ENCODE data around the gene WASL. TPM values are rescaled to one million over a fixed set of nuclear protein-coding genes. Genes with fewer than 3 reads are reported as not detected.

Gene WASL
- total RNA-seq, 2 experiments from 2014 or later: 5.8 to 5.9 TPM

DNA sequence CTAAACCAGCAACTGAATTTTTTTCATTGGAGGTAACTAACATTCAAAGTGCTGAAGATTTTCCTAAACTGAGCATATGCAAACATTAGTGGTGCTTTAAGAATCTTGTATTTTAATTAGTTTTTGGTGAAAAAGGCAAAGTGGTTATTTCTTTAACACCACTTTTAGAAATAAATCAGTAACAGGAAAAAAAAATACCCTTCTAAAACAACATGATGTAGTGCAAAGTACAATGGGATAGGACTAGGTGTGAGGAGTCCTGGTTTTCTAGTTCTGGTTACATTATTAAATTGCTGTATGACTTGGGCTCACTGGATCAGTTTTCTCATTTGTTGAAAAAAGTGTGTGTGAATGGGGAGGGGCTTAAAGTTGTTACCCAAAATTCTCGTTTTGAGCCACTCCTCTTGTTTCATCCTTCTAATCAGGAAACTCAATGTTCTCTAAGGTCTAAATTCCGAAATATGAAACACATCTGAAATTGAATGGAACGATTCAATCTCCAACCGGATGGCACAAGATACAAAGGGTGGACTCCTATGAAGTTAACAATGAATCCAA is 1.8 kb downstream of the WASL start:
- Mint-ChIP-seq H3K36me3 (ENCODE audit: low read depth) (peaks cover 10% of the 10 kb centered on the region), H3K27ac (peak overlapping the region; percentile 89), H3K27me3 (no peaks in the 10 kb centered on the region), H3K9me3 (no peaks in the 10 kb centered on the region), H3K4me1 (ENCODE audit: low read depth) (peaks cover 65% of the 10 kb centered on the region), H3K4me3 (peak overlapping the region; percentile 83)
- TF ChIP-seq, protein P1, sequence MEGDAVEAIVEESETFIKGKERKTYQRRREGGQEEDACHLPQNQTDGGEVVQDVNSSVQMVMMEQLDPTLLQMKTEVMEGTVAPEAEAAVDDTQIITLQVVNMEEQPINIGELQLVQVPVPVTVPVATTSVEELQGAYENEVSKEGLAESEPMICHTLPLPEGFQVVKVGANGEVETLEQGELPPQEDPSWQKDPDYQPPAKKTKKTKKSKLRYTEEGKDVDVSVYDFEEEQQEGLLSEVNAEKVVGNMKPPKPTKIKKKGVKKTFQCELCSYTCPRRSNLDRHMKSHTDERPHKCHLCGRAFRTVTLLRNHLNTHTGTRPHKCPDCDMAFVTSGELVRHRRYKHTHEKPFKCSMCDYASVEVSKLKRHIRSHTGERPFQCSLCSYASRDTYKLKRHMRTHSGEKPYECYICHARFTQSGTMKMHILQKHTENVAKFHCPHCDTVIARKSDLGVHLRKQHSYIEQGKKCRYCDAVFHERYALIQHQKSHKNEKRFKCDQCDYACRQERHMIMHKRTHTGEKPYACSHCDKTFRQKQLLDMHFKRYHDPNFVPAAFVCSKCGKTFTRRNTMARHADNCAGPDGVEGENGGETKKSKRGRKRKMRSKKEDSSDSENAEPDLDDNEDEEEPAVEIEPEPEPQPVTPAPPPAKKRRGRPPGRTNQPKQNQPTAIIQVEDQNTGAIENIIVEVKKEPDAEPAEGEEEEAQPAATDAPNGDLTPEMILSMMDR (IDR thresholded peaks at IDR 0.05): no peak
- intact Hi-C loops (cut with micrococcal nuclease): loop anchor here (5.0 kb wide), 1 partner anchor 35 kb away; no protein-coding TSS in a partner anchor
- ChIA-PET POLR2A (no interaction called here), CTCF (interaction anchor here (1.3 kb wide), 1 partner anchor 23 kb away, joined by 4 read pairs; no protein-coding TSS in a partner anchor)
- no peak for DNase-seq
- no peak for ATAC-seq

DNA sequence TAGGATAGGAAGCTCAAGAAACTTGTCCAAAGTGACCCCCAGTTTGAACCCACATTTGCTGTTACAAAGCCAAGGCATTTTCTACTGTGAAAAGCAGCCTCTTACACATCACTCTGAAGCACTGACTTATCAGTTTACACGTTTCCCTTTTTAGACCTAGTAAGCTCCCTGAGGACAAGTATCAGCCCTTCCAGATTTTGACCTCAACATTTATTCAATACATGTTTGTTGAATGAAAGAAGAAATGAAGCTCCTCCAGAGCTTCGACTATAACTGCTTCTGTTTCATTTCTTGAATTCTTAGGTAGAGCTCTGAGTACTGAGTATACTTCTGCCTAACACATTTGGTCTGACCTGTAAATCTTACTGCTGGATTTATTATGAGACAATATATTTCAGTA is 2.7 kb downstream of the WASL start:
- Mint-ChIP-seq H3K4me3 (peak overlapping the region; percentile 83), H3K27me3 (no peaks in the 10 kb centered on the region), H3K4me1 (ENCODE audit: low read depth) (peaks cover 60% of the 10 kb centered on the region), H3K36me3 (ENCODE audit: low read depth) (peaks cover 10% of the 10 kb centered on the region), H3K9me3 (no peaks in the 10 kb centered on the region), H3K27ac (no peak overlapping the region)
- intact Hi-C loops (cut with micrococcal nuclease): loop anchor here (5.0 kb wide), 1 partner anchor 34 kb away; no protein-coding TSS in a partner anchor
- ATAC-seq: no peak
- ChIA-PET CTCF (interaction anchor here (1.0 to 1.4 kb wide), 5 partner anchors 16 to 64 kb away, joined by 3 to 9 read pairs (median 4); no protein-coding TSS in a partner anchor), POLR2A (interaction anchor here (1.2 kb wide), 1 partner anchor 9 kb away, joined by 4 read pairs; no protein-coding TSS in a partner anchor)
- no peak for DNase-seq
- TF ChIP-seq, protein P1 (IDR thresholded peaks at IDR 0.05): no peak

DNA sequence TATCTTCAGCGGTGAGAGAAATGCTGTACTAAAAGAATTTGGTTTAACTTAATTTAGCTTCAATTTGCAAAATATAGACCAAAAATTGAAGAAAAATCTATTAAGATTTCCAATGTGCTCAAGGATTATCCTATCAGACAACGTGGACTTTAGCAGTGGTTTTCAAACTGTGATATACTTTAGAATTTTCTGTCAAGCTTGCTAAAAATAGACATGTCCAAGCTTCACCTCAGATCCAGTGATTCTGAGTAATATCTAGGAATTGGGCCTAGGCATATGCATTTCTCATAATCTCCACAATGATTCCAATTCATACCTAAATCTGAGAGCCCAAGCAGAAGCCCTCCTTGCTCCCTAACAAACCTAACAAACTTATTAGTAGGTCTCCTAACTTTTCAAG is 3.4 kb downstream of the WASL start:
- intact Hi-C loops (cut with micrococcal nuclease): loop anchor here (5.0 kb wide), 1 partner anchor 33 kb away; no protein-coding TSS in a partner anchor
- no peaks in the 10 kb centered on the region for H3K27me3 Mint-ChIP-seq
- TF ChIP-seq, protein P1 (IDR thresholded peaks at IDR 0.05): no peak
- ATAC-seq (no peak), DNase-seq (no peak)
- H3K4me3 Mint-ChIP-seq: peak overlapping the region; percentile 5
- CTCF ChIA-PET: interaction anchor here (1.0 to 1.4 kb wide), 5 partner anchors 16 to 63 kb away, joined by 3 to 9 read pairs (median 4); no protein-coding TSS in a partner anchor
- H3K4me1 Mint-ChIP-seq (ENCODE audit: low read depth): peaks cover 62% of the 10 kb centered on the region
- POLR2A ChIA-PET: interaction anchor here (0.5 to 1.2 kb wide), 2 partner anchors 8 to 193 kb away, joined by 3 to 4 read pairs; no protein-coding TSS in a partner anchor
- peaks cover 13% of the 10 kb centered on the region for H3K36me3 Mint-ChIP-seq (ENCODE audit: low read depth)
- no peaks in the 10 kb centered on the region for H3K9me3 Mint-ChIP-seq
- H3K27ac Mint-ChIP-seq: no peak overlapping the region

DNA sequence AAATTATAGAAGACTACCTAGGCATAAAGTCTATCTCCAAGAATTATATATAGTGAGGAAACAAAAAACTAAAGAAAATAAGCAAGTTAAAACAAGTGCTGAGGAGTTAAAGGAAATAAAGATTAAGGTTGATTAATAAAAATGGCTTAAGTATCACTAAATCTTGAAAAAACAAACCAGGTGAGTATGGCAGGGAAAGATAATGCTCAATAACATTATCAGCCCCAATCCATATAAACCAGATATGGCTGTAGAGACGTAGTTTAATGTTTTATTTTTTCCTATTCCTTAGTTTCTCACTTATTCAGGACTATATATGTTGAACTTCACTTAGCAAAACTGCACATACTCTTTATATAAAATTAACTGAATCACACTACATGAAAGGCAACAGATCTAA is 4.4 kb downstream of the WASL start:
- Mint-ChIP-seq H3K27me3 (no peaks in the 10 kb centered on the region), H3K9me3 (no peaks in the 10 kb centered on the region), H3K4me3 (no peak overlapping the region), H3K27ac (no peak overlapping the region), H3K36me3 (ENCODE audit: low read depth) (peaks cover 13% of the 10 kb centered on the region), H3K4me1 (ENCODE audit: low read depth) (peaks cover 59% of the 10 kb centered on the region)
- no peak for DNase-seq
- CTCF ChIA-PET: no interaction called here
- TF ChIP-seq, protein P1 (IDR thresholded peaks at IDR 0.05): no peak
- intact Hi-C loops (cut with micrococcal nuclease): no loop called here
- no peak for ATAC-seq
- POLR2A ChIA-PET: no interaction called here

DNA sequence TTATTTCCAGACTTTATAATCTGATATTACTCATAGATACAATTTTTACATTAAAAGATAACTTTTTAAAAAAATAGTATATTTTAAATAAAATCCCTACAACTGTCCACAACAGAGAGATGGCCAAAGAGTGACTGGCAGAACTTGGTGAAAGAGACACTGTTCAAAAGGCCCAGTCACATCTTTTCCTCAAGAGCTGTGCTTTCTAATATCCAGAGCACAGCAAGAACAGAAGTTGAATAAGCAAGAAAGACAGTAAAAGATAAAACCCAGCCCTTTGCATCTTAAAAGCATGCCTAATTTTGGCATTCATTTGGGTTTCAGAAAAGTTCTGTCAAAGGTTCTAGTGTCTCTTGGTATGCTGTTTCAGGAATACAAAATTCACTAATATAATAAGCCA is 6.9 kb downstream of the WASL start:
- intact Hi-C loops (cut with micrococcal nuclease): no loop called here
- H3K36me3 Mint-ChIP-seq (ENCODE audit: low read depth): peaks cover 19% of the 10 kb centered on the region
- no peak overlapping the region for H3K27ac Mint-ChIP-seq
- TF ChIP-seq, protein P1 (IDR thresholded peaks at IDR 0.05): no peak
- ATAC-seq: no peak
- H3K27me3 Mint-ChIP-seq: no peaks in the 10 kb centered on the region
- H3K9me3 Mint-ChIP-seq: peaks cover 2% of the 10 kb centered on the region
- H3K4me3 Mint-ChIP-seq: no peak overlapping the region
- POLR2A ChIA-PET: no interaction called here
- no peak for DNase-seq
- CTCF ChIA-PET: interaction anchor here (1.3 kb wide), 1 partner anchor 17 kb away, joined by 4 read pairs; no protein-coding TSS in a partner anchor
- H3K4me1 Mint-ChIP-seq (ENCODE audit: low read depth): peaks cover 67% of the 10 kb centered on the region

All from activated CD8-positive, alpha-beta T cell treated with anti-CD3 and anti-CD28 coated beads for 36 hours (primary cell).